NCI-H146 treated with DMSO at 0.1 percent for 48 hours (cell line): ENCODE measurements around the gene WDR27.

Source experiments
- DNase-seq: peaks from one replicate; lab custom pipeline; 2025; ENCODE audit not compliant: unreplicated experiment; lab: John Stamatoyannopoulos, UW

Gene WDR27

DNA sequence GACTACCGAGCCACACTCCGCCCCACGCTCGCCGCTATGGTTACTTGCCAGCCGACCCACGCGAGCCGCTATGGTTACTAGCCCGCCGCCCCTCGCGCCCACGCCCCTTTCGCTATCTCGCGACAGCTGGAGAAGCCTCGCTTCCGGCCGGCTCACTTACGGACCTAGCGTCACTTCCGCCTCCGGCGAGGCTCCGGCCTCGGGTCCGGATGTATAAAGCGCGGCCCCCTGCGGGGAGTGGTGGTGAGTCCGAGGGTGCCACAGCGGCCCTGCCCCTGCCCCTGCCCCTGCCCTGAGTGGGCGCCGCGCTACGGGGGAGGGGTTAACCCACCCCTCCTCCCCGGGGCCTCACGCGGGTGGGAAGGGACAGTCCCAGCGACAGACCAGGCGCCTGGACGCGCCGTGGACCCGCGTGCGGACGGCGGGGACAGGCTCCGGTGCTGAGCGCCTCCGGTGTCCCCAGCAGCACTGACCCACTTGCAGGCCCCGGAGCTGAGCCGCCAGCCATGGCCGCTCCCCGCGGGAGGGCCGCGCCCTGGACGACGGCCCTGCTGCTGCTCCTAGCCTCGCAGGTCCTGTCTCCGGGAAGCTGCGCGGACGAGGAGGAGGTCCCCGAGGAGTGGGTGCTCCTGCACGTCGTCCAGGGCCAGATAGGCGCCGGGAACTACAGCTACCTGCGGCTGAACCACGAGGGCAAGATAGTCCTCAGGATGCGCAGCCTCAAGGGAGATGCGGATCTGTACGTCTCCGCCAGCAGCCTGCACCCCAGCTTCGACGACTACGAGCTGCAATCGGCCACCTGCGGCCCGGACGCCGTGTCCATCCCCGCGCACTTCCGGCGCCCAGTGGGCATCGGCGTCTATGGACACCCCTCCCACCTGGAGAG is at the start of gene WDR27, which contains the start of gene C6orf120:
Gene WDR27, minus strand, starts transcription at position 76 of the 886 bp plus-strand sequence. CDS start 13,024 bp downstream, outside the sequence.
Gene C6orf120, plus strand, starts transcription at position 173 of the 886 bp plus-strand sequence. Its CDS starts 334 bp downstream, at position 507.
- peak; percentile 95 for DNase-seq

DNA sequence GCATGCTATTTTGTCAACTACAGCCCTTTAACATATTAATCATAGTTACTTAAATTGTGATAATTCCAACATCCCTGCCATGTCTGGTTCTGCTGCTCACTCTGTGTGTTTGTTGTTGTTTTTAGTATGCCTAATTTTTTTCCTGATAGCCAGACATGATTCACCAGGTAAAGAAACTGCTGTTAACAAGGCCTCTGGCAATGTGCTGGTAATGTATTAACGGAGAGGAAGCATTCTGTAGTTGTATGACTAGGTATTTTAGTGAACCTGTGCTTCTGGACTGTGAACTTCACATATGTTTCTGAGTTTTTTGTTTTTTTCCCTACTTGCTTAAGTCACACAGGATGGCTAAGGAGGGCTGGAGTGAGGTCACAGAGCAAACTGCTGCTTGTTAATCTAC is 44.7 kb upstream of the WDR27 start:
- DNase-seq: no peak

DNA sequence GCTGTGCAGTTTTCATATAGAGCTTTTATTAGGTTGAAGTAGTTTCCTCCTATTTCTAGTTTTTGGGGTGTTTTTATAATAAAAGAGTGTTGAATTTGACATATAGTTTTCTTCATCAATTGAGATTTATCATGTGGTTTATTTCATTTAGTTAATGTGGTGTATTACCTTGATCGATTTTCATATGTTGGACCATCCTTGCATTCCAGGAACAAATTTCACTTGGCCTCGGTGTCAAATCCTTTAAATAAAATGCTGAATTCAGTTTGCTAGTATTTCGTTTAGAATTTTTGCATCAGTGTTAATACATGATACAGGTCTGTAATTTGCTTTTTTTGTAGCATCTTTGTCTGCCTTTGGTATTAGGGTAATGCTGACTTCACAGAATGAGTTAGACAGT is 43.6 kb upstream of the WDR27 start:
- DNase-seq: no peak

DNA sequence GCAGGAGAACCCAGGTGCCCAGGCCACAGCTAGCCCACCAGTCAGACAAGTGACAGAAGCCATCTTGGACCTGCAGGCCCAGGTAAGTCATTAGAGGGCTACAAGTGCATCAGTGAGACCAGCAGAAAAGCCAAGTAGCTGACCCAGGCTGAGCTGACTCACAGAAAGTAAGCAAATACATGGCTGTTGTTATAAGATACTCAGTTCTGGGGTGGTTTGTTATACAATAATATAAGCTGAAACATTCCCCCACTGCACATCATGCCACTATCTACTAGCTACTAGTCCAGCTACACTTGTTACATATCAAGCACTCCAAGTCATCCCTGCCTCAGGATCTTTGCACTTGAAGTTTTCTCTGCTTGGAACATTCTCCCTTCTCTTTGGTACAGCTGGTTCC is 39.5 kb upstream of the WDR27 start:
- no peak for DNase-seq

DNA sequence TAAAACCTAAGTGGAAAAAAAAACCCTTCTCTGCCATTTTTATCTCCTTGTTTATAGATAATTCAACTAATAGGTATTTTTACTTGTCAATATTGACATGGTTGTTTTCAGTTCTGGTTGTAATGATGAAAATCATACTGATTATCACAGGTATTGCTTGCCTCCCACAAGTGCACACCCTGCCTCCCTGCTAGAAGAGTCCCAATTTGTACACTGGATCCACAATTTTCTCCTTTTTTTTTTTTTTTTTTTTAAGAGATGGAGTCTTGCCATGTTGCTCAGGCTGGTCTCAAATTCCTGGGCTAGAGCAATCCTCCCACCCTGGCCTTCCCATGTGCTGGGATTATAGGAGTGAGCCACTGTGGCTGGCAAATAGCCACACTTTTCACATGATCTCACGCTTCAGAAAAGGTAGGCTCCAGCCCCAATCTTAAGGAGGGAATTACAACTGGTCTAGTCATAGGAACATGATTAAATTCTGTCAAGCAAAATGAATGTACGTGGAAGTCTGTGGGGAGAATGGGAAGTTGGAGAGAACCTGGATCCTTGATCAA is 37.2 kb upstream of the WDR27 start:
- DNase-seq: no peak

DNA sequence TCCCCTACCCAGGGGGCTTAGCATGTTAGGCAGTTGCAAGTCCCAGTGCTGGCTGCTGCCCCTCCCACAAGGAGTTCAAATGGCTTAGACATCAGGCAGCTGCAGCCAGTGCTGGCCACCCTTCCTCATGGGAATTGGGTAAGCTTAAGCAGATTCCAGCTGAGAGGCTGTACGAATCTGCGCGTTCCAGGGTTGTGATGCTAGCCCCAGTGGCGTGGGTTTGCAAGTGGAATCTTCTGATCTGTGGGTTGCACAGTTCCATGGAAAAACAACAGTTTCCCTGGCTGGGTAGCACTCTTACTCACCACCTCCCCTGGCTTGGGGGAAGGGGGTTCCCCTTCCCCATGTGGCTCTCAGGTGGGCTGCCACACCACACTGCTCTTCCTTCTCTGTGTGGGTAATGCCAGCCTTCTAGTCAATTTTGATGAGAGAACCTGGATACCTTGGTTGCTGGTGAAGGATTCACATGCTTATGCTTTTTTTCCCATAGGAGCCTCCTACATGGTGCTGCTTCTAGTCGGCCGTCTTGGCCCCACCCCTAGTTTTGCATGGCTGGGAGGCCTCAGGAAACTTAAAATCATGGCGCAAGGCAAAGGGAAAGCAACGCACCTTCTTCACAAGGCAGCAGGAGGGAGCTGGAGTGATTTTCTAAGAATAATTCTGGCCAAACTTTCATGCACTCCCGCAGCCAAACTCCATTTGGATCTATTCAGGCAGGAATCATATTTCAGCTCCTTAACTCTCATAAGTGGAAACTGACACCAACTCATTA is 36.6 kb upstream of the WDR27 start:
- DNase-seq: no peak

DNA sequence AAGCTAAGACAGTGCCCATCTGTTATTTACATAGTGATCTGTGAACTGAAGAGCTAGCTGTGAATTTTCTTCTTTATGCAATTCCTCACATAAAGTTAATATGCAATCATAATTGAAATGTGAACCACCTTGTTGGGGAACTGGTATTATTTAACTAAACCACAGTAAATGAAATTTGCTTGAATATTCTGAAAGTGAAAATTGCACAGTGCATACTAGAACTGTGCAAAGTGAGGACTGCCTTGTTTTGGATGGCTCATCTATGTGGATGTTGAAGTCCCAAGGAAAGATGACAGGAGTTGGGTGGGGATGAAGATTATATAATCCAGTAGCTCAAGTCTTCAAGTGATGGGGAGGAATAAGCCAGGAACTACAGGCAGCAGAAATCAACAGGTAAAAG is 28.1 kb upstream of the WDR27 start:
- no peak for DNase-seq

DNA sequence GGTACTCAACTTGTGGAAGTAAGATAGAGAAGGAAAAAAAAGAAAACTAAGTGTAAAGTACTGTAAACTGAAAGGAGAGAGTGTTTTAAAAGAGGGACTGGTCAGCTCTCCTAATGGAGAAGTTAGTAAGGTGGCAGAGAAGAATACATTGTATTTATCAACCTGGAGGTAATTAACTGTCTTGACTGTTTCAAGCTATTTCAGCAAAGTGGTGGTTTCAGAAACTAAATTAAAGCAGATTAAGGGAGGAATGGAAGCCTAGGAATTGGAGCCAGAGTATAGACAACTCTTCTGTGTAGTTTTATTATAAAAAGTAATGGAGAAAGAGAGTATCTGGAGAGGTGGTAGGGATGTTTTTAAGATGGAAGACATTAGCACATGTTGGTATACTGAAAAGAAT is 25.1 kb upstream of the WDR27 start:
- DNase-seq: no peak

DNA sequence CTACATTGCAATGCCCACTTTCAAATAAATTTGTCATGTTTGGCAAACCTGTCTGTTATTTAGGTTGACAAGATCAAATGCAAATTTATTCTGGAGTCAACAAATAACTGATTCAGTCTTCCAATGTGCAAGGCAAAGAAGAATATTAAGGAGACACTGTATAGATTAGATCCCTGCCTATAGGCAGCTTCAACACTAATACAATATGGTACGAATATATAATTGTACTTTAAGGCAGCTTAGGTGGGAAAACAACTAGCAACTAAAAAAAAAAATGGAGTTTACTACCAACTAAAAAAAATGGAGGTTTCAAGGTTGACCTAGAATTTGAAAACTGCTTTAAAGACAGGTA is 24.2 kb upstream of the WDR27 start:
- no peak for DNase-seq

DNA sequence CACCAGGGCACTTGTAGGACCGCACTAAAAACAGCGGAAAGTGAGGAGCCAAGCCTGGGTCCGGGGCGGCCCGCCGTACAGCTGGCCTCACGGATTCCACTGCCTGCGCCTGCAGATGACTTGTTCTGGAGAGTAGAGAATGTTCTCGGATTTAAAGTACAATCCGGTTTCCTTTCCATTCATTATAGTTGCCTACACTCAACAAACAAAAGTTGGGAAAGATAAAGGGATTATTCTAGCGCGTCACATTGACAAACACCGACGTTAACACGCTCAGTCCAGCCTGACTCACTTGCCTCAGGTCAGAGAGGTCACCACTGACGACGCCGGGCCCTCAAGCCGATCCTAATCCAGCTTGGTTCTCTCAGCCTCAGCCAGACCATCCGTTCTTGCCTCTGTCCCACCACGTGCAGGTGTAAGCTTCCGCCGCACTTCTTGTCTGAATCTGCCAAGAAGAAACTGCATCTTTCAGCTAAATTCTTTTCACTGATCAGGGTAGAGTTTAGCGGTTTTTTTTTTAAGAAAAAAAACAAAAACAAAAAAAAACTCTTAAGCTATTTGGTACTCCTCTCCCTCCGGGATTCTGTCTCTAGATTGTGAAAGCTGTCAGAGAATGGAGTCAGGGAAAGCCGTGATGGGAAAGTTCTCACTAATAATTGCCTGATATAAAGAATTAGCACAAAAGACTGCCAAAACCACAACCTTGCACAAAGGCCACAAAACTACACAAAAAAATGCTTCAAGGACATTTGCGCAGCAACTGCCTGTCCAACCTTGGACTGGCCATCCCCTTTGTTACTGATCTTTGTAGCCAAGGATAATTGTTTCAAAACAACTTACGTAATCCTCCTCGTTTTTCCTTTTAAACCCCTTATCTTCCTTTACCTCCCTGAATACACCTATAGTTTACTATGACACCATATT is 23.6 kb upstream of the WDR27 start:
- DNase-seq: peak; percentile 52

DNA sequence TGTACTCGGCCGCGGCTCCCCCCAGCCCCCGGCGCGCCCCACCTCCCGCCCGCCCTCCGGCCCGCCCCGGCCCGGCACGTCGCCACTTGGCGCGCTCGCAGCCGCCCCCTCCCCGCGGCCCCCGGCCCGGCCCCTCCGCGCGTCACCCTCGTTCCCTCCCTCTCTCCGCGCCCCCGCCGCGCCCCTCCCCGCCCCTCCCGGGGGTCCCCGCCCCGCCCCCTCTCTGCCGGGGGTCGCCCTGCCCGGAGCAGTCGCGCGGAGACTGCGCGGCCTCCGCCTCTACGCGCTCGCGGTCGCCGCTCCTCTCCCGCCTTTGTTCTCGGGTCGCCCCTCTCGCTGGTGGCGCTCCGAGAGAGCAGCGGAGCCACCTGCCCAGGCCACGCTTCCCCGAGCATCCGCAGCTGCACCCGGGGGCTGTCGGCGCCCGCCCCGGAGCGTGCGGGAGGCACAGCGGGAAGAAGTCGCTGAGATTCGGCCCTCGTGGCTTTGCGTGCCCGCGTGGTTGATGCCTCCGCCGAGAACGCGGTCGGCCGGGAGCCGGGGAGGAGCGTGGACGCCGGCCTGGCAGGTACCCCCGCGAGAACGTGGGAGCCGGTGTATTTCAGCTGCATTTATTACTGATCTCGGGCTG is 22.8 kb upstream of the WDR27 start, which contains the start of gene PHF10:
Gene PHF10, minus strand, starts transcription at position 7 of the 631 bp plus-strand sequence. CDS start 569 bp downstream, outside the sequence.
- peak; percentile 90 for DNase-seq

DNA sequence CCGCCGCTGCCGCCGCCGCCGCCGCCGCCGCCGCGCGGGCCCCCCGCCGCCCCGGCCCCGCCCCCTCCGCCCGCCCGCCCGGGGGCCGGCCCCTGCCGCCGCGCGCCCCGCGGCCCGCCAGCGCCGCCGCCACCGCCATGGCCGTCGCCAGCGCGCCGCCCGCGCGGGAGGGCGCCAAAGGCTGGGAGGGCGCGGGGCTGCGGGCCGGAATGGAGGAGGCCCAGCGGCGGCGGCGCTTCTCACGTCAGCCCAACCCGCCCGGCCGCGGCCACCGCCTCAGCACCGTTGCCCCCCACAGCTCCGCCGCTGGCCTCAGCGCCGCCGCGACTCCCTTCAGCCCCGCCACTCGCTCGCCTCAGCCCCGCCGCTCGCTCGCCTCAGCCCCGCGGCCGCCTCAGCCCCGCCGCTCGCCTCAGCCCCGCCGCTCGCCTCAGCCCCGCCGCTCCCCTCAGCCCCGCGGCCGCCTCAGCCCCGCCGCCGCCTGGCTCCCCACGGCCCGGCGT is 22.2 kb upstream of the WDR27 start:
- no peak for DNase-seq

DNA sequence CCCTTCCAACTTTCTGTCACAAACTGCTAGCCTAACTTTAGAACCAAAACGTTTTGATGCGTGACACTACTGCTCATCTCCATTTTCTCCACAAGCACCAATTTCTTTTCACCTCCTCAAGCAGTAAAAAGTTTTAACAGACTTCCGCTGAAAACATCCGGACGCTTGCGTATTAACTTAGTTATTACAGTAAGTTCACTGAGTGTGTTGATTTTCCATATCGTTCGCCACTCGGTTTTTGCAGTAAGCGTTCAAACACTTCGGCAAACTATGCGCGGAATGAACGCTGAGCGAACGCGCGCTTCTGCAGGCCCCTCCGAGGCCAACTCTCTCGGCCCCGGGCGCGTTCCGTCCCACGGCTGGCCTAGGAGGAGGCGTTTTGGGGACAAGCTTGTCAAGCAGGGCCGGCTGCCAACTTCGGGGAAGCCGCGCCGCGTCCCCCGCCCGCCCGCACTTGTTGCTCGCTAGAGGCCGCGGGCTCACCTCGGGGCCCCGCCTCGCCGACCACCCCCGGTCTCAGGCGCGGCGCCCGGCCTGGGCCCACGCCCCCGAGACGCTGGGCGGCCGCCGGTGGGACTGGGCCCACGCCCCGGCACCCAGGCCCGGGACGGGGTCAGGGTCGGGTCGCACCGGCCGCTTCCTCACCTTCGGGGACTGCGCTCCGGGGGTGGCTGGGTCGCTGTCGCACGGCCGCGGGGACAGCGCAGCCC is 21.5 kb upstream of the WDR27 start:
- DNase-seq: peak; percentile 47

DNA sequence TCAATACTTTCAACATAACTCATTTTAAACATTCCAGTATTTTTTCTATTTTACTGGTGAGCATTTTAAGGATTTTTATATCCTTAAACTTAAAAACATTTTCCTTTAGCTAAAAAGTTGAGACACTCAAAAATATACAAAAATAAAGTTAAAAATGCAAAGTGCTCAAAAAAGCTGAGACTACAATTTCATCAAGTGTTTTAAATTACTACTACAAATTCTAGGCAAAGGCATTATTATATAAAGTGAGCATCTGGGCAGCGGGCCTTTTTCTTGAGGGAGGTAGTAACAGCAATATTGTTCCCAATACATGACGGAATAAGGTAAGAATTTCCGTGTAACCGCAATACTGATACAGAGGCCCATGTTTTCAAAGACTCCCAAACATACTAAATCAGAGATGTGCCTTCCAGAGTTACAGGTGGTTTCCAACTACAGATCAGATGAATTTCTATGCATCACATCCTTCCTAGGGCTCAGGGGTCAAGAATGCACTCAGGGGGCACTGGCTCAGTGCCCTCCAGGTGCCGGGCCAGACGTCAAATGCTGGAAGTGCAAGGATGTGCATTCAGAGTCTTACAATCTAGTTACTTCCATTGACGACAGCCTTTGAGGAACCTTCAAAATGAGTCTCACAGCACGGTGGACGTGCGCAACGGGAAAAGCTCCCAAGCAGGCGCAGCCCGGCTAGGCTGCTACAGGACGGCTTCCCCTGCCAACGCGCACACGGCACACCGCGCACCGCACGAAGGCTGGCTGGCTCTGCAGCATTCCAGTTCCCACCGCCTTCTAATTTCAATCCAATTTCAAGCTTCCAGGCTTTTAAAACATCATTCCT is 20.8 kb upstream of the WDR27 start:
- no peak for DNase-seq

DNA sequence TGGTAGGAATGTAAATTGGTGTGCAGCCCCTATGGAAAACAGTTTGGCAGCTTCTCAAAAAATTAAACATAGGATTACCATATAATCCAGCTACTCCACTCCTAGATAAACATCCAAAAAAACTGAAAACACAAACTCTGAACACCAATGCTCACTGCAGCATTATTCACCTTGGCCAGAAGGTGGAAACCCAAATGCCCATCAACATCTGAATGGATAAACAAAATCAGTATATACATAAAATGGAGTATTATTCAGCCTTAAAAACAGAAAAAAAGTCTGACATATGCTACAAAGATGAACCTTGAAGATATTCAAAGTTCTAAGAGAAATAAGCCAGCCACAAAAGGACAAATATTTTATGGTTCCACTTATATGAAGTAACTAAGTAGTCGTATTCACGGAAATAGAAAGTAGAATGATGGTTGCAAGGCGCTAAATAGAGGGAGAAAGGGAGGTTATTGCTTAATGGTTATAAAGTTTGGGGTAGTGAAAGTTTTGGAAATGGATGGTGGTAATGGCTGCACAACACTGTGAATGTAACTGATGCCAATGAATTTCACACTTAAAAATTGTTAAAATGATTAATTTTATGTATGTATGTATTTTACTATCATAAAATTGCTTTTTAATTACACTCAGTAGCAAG is 18.5 kb upstream of the WDR27 start:
- no peak for DNase-seq

DNA sequence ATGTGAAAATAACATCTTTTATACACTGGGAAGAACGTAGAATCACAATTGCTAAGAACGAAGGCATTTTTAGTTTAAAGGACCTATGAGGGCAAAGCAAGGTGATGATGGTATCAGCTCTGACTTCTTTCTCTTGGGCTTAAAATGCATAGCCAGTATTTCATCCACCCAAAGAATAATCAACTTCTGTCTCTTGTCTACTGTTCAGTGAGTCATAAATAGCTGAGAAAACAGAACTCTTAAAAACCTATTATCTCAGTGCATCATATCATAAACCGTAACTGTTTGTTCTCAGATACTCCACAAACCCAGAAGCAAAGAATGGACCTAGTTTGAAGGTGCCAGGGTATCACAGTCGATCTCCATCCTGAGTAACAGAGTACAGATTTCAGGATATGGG is 17.3 kb upstream of the WDR27 start:
- no peak for DNase-seq

DNA sequence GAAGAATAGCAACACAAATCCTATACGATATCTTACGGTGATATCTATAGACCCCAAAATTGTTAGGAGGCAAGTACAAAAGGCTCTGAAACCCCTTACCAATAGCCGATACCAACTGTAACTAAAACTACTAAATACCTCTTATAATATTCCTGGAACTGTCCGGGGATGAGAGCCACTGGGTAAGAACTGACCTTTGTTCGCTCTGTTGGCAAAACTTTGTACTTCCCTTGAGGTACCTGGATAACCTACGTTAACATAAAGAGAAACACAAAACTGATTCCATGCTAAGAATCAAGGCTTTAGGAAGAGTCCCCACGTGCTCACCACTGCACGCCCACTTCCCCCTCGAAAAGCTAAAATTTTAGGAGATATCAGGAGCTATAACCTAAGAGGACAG is 12.8 kb upstream of the WDR27 start:
- DNase-seq: no peak

DNA sequence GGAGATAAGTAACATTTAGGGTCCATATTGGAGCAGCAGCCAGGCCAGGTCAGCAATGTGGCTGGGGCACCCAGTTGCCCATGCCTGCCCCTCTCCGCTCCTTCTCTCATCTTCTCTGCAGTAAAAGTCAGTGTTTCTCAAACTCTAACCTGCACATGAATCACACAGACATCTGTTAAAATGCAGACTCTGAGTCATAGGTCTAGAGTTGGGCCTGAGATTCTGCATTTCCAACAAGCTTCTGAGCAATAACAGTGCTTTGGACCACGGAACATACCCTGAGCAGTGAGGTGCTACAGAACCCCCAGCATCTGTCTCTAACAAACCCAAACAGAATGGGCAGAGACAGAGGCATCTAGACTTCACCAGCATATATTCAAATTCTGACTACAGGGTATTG is 12.3 kb upstream of the WDR27 start:
- no peak for DNase-seq
